CD4-positive, alpha-beta T cell treated with Interleukin-2 at 100 ng/mL for 4 hours (primary cell): Measurements from ENCODE around the gene CAMTA1.
"Not testable (repeated sequence)": the region's sequence is repeated elsewhere in the genome, so short reads cannot be mapped to it uniquely, and the experiment has no call there.

ENCODE experiments used
- DNase-seq: peaks from one replicate; pipeline ENCODE4 v3.0.0-alpha.2; 2020; ENCODE audit warnings: low spot score

The CAMTA1 gene

DNA sequence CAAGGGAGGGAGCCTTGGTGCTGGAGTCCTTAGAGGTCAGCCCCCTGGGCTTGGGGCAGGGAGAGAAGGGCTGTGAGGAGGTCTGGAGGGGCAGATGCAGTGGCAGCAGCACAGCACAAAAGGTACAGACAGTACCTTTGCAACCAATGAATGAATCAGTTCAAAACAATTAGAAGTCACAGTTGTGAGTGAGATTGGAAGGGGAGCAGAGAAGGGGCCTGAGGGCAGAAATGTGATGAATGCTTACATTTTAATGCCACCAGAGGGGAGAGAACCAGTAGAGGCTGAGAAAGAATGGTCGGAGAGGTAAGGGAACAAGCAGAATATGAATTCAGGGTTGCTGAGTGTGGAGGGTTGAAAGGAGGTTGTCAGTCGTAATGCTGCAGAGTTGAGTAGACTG lies 24.2 kb downstream of the CAMTA1 start:
- DNase-seq = no peak

DNA sequence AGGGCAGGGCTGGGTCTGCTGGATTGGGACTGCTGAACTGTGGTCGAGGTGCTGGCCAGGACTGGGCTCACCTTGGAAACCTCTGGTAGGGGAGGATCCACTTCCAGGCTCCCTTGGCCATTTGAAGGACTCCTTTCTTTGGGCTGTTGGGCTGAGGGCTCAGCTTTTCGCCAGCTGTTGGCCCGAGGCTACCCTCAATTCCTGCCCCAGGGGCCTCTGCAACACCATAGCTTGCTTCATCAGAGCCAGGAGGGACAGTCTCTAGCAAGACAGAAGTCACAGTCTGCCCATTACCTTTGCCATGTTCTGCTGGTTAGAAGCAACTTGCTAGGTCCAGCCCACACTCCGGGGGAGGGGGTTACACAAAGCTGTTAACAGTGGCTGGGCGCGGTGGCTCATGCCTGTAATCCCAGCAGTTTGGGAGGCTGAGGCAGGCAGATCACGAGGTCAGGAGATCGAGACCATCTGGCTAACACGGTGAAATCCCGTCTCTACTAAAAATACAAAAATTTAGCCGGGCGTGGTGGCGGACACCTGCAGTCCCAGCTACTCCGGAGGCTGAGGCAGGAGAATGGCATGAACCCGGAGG lies 25.0 kb downstream of the CAMTA1 start:
- not testable (repeated sequence) for DNase-seq

DNA sequence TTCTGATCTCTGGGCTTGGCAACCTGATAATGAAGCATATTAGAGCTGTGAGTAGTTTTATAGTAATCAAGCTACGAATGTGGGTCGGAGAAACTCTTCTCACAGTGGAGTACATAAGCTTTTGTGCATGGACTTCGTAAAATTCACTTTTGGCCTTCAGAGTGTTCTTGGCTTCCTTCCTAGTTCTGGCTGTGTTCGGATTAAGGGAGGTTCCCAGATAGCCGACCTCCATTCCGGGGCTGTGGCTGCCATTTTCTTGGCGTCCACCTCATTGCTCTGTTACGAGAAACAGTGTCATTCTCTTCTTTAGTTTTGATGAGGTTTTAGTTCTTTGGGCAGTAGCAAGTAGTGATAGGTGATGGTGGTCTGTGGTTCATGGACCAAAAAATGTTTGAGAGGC lies 26.3 kb downstream of the CAMTA1 start:
- DNase-seq = no peak

- DNase-seq = no peak
Measured at GRCh38 chr1:6813165-6813564, 27.9 kb downstream of the CAMTA1 start.

GRCh38 chr1:6815726-6816125 lies 30.5 kb downstream of the CAMTA1 start:
- DNase-seq = no peak

DNA sequence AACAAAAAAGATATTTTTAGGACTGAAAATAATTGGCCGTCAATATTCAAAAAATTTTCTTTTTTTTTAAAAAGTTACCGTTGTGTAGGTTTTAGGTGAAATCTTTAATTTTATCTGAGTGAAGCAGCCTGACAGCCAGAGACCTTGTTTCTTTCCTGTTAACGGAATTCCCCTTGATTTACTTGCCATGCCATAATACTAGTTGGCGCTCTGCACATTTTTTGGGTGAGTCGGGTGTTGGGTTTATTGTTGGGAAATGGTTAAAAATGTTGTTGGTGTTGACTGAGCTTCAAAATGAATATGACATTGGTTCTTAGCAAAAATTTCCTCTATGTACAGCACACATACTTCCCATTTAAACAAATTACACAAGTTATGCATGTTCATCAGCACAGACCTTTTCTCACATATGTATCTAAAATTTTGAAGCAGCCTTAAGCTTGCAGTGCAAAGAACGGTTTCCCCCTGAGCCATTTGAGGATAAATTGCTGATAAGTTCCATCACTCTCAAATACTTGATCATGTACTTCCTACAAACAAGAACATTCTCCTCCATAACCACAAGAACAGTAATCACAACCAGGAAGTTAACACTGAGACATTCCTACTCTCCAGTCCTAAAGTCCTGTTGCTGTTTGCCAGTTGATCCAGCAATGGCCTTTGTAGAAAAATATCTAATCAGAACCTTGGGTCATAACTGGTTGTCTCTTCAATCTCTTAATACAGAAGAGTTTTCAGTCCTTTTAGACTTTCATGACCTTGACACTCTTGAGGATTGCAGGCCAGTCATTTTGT lies 34.2 kb downstream of the CAMTA1 start:
- no peak for DNase-seq

GRCh38 chr1:6820899-6821298 lies 35.6 kb downstream of the CAMTA1 start:
- no peak for DNase-seq

GRCh38 chr1:6822530-6823359 lies 37.5 kb downstream of the CAMTA1 start:
- DNase-seq = no peak

DNA sequence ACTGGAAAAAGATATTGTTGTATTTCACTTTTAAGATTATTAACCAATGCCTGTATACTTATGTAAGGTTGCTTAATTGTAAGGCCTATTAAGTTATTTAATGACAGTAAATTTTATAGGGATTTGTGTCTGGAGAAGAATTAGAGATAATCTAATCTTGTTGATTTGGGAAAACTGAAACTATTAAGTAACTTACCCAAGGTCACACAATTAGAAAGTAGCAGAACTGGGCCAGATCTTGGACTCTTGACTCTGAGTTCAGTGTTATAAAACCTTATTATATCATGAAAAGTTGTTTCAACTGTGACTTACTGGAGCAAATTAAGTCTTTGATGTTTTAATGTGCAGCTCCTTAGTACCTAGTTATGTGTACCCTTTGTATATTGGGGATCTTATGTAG lies 38.5 kb downstream of the CAMTA1 start:
- no peak for DNase-seq

- DNase-seq = no peak
Measured at GRCh38 chr1:6824665-6825368, 39.6 kb downstream of the CAMTA1 start.

DNA sequence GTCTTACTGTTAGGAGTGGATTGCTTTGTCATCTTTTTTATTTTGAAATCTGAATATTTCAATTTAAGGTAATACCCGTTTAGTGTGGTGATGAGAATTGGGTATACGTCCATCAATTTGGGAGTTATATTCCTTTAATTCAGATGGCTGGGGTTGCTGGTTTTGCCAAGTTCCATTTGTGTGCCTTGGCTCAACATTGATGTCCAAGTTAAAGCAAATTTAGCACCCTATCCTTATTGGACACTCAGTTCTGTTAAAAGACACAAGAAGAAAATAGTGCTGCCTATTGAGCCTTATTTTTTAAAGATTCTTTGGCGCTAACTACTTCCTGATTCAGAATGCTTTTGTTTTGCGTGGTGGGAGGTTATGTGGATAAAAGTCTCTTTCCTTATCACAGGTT lies 40.6 kb downstream of the CAMTA1 start:
- no peak for DNase-seq

GRCh38 chr1:6827079-6827478 lies 41.8 kb downstream of the CAMTA1 start:
- DNase-seq = no peak

- no peak for DNase-seq
Measured at GRCh38 chr1:6827630-6828165, 42.4 kb downstream of the CAMTA1 start.

DNA sequence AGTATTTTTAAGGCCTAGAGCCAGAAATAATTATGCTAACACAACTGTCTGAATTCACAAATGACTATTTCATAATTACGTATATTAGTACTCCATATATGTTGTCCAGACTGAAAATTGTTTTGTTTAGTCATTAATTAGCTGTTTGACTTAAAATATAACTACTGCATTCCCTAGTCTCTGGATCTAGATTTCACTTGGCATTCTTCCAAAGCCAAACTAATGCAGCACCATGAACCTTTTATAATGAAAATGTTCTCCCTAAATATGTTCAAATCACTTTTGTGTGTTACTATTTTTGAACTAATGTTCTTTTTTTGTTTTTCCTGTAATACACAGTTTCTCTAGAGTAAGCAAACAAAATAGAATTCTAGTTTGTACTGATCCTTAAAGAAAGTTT lies 46.1 kb downstream of the CAMTA1 start:
- DNase-seq = no peak

- DNase-seq = not testable (repeated sequence)
Measured at GRCh38 chr1:6832006-6832405, 46.8 kb downstream of the CAMTA1 start.

GRCh38 chr1:6832531-6833188 lies 47.4 kb downstream of the CAMTA1 start:
- no peak for DNase-seq

DNA sequence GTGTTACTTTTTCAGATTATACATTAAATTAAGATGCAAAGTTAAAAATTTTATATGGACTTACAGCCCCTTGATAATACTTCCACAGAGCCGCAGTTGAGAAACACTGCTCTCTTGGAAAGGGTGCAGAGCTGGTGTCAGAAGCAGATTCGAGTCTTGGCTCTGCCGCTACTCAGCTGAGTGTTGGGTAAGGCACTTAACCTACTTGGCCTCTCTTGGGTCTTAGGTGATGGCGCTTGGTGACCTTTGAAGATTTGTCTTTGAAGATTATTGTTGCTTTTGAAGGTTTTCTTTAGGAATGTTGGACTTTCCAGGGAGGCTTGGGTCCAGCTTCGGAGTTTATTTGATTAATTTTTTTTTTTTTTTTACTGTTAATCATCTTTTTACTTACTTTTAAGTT lies 48.5 kb downstream of the CAMTA1 start:
- DNase-seq = no peak

GRCh38 chr1:6834366-6834765 lies 49.1 kb downstream of the CAMTA1 start:
- no peak for DNase-seq

DNA sequence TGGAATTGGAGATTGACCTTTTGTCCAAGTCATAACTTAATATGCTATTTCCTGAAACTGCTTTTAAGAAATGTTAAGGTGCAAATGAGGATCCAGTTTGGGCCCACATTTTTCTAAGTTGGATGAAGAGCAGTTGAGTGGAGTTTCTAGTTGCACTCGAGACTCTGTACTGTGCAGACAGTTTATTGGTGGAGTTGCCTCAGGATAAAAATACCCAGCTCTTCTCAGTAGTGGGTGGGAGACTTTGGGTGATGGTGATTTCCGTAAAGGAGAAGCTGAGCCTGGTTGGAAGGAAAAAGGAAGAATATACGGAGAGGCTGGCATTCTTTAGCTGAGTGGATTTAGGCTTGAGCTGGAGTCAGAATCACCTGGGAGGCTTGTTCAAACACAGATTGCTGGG lies 49.9 kb downstream of the CAMTA1 start:
- DNase-seq = no peak

- no peak for DNase-seq
Measured at GRCh38 chr1:6842301-6842700, 57.0 kb downstream of the CAMTA1 start.

GRCh38 chr1:6845786-6846185 lies 60.5 kb downstream of the CAMTA1 start:
- DNase-seq = not testable (repeated sequence)

DNA sequence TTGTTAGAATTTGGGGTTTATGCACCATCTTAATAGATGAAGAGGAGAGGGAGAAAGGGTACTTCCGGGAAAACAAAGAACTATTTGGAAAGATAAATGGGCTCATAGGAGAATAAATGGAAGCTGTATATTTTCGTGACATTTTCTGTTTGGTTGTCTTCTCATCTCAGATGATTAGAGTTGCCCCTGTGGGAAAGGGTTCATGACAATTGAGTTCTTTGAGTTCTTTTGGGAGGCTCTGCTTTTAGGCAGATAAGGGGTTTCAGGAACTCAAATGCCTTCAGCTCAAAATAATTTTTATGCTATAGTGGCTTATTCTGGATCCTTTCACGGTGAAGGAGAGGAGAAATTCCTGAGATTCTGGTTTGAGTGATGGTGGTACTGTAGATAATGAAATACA lies 63.6 kb downstream of the CAMTA1 start:
- no peak for DNase-seq
